IPS-18a (cell line): ENCODE results near the gene TUBGCP6.

Source experiments
- H3K27ac ChIP-seq: one replicate; pipeline ENCODE4 v1.5.1; 2013; ENCODE audit warnings: low read length
- H3K27me3 ChIP-seq: one replicate; pipeline ENCODE4 v1.6.1; 2013; ENCODE audit warnings: mild to moderate bottlenecking, low read length; ENCODE audit not compliant: control insufficient read depth, insufficient read depth
- H3K36me3 ChIP-seq: one replicate; pipeline ENCODE4 v1.6.1; 2013; ENCODE audit warnings: low read depth, low read length; ENCODE audit not compliant: control insufficient read depth
- H3K4me1 ChIP-seq: one replicate; pipeline ENCODE4 v1.6.1; 2013; ENCODE audit warnings: low read depth, low read length; ENCODE audit not compliant: control insufficient read depth
- H3K4me3 ChIP-seq: one replicate; pipeline ENCODE4 v1.5.1; 2013; ENCODE audit warnings: low read length
- H3K9ac ChIP-seq: one replicate; pipeline ENCODE4 v1.6.1; 2013; ENCODE audit warnings: mild to moderate bottlenecking, low read length, moderate library complexity
- H3K9me3 ChIP-seq: one replicate; pipeline ENCODE4 v1.6.1; 2013; ENCODE audit warnings: low read depth, low read length; ENCODE audit not compliant: control insufficient read depth

The TUBGCP6 gene

GRCh38 chr22:50285568-50286229 is 40.9 kb upstream of the TUBGCP6 start:
- Histone ChIP-seq H3K36me3 (peaks cover 18% of the 10 kb centered on the region), H3K9ac (no peak overlapping the region), H3K4me1 (no peaks in the 10 kb centered on the region), H3K27me3 (no peaks in the 10 kb centered on the region), H3K27ac (no peak overlapping the region), H3K4me3 (no peak overlapping the region), H3K9me3 (no peaks in the 10 kb centered on the region)

DNA sequence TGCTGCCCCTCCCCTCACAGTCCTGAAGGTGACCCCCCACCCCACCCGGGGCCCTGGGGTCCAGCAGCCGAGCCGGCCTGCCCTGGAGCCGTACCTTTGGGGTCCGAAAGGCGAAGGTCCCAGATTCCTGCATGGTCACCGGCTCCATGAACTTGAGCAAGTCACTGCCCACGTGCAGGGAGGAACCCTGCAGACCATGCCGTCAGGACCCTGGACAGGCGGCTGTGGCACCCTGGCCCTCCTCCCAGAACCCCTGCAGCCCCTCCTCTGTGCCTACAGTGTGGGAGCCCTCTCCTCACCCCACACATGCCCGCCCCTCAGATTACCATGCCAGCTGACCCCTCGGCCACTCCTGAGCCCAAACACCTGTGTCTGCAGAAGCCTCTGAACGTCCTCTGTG is 39.7 kb upstream of the TUBGCP6 start:
- no peaks in the 10 kb centered on the region for H3K27me3 ChIP-seq
- H3K4me3 ChIP-seq, result no peak overlapping the region
- H3K9me3 ChIP-seq, result no peaks in the 10 kb centered on the region
- H3K27ac ChIP-seq, result no peak overlapping the region
- H3K4me1 ChIP-seq, result no peaks in the 10 kb centered on the region
- peaks cover 21% of the 10 kb centered on the region for H3K36me3 ChIP-seq
- H3K9ac ChIP-seq, result no peak overlapping the region

DNA sequence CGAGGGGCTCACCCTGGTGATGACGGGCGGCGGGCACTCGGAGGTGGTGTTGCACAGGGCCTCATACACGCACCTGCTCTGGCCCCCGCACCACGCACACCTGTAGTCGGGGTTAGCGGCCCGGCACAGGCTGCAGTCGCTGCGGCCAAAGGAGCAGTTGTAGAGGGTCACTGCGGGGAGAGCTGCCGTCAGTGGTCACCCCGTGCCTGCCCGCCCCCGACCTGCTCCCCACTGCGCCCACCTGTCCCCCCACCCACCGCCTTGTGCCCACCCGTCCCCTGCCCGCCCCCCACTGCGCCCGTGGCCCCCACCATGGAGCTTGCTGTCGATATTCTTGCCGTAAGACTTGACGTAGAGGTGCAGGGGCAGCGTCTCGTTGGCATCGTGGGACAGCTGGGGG is 39.0 kb upstream of the TUBGCP6 start:
- Histone ChIP-seq H3K27me3 (no peaks in the 10 kb centered on the region), H3K9ac (no peak overlapping the region), H3K4me3 (no peak overlapping the region), H3K9me3 (no peaks in the 10 kb centered on the region), H3K36me3 (peaks cover 25% of the 10 kb centered on the region), H3K27ac (no peak overlapping the region), H3K4me1 (no peaks in the 10 kb centered on the region)

DNA sequence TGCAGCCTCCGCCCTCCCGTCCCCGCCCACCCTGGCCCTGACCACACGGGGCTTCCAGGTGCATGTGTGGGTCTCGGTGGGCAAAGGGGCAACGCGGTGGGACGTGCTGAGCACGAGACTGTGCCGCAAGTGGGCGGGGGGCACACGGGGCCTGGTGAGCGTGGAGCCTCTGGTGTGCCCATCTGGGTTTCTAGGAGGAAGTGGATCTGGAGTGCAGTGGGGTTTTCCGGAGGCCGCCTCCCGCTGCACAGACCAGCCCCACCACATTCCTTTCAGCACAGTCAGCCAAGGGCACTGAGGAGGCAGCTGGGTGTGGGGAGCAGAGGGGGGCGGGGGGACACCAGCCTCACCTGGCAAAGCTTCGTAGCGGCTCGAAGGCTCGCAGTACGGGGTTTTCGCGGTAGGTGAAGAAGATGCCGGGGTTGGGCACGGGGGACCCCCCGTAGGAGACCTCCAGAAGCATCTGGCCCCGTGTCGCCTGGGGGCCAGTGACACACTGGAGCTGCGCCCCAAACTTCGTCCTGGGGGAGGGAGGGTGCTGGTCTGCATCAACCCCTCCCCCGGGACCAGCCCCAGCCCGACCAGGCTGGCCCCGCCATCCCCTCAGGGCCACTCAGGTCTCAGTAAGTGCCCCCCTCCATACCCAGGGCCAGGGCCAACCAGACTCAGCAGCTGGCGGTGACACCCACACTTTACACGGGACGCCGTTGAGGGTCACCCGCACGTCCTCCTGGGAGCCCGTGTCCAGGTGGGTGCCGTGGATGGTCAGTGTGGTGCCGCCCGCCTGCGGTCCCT is 37.7 kb upstream of the TUBGCP6 start:
- H3K9me3 ChIP-seq, result no peaks in the 10 kb centered on the region
- H3K36me3 ChIP-seq, result peaks cover 31% of the 10 kb centered on the region
- H3K27me3 ChIP-seq, result no peaks in the 10 kb centered on the region
- no peaks in the 10 kb centered on the region for H3K4me1 ChIP-seq
- H3K4me3 ChIP-seq, result no peak overlapping the region
- no peak overlapping the region for H3K9ac ChIP-seq
- H3K27ac ChIP-seq, result no peak overlapping the region

GRCh38 chr22:50281957-50282356 is 37.1 kb upstream of the TUBGCP6 start:
- Histone ChIP-seq H3K27me3 (no peaks in the 10 kb centered on the region), H3K9me3 (no peaks in the 10 kb centered on the region), H3K9ac (no peak overlapping the region), H3K36me3 (peaks cover 35% of the 10 kb centered on the region), H3K4me1 (no peaks in the 10 kb centered on the region), H3K27ac (no peak overlapping the region), H3K4me3 (no peak overlapping the region)

- H3K27me3 ChIP-seq, result no peaks in the 10 kb centered on the region
- H3K36me3 ChIP-seq, result peaks cover 39% of the 10 kb centered on the region
- no peaks in the 10 kb centered on the region for H3K4me1 ChIP-seq
- no peak overlapping the region for H3K9ac ChIP-seq
- H3K27ac ChIP-seq, result no peak overlapping the region
- H3K4me3 ChIP-seq, result no peak overlapping the region
- H3K9me3 ChIP-seq, result no peaks in the 10 kb centered on the region
Observed at GRCh38 chr22:50281384-50281760, 36.5 kb upstream of the TUBGCP6 start.

DNA sequence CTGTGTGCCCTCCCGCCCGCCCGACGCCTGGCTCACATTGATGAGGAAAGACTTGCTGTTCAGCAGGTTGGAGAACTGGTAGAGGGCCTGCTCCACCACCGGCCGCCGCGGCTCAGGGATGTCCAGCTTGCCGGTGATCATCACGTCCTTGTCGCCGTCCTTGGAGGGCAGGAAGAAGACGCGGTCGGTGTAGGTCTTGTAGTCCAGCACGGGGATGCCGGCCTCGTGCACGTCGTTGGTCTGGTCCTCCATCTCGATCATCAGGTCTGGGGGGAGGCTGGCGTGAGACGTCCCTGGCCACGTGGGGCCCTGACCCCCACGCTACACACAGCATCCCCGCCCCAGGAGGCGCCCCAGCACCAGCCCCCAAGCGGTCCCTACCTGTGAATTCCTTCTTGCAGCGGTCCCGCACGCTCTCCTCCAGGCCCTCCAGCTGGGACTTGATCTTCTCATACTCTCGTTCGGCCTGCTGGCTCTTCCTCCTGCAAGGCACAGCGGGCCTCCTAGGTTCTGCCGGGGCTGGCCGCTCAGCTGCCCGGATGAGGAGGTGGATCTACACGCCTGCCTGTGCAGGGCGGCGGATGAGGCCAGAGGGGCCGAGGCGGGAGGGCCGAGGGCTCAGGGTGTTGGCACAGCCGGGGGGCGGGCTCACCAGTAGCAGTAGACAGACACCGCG is 36.0 kb upstream of the TUBGCP6 start:
- Histone ChIP-seq H3K4me1 (no peaks in the 10 kb centered on the region), H3K36me3 (peaks cover 36% of the 10 kb centered on the region), H3K9me3 (no peaks in the 10 kb centered on the region), H3K9ac (no peak overlapping the region), H3K27me3 (no peaks in the 10 kb centered on the region), H3K27ac (no peak overlapping the region), H3K4me3 (no peak overlapping the region)

- Histone ChIP-seq H3K4me1 (no peaks in the 10 kb centered on the region), H3K4me3 (no peak overlapping the region), H3K36me3 (peaks cover 37% of the 10 kb centered on the region), H3K27me3 (no peaks in the 10 kb centered on the region), H3K9me3 (no peaks in the 10 kb centered on the region), H3K27ac (no peak overlapping the region), H3K9ac (no peak overlapping the region)
Observed at GRCh38 chr22:50280022-50280707, 35.3 kb upstream of the TUBGCP6 start.

DNA sequence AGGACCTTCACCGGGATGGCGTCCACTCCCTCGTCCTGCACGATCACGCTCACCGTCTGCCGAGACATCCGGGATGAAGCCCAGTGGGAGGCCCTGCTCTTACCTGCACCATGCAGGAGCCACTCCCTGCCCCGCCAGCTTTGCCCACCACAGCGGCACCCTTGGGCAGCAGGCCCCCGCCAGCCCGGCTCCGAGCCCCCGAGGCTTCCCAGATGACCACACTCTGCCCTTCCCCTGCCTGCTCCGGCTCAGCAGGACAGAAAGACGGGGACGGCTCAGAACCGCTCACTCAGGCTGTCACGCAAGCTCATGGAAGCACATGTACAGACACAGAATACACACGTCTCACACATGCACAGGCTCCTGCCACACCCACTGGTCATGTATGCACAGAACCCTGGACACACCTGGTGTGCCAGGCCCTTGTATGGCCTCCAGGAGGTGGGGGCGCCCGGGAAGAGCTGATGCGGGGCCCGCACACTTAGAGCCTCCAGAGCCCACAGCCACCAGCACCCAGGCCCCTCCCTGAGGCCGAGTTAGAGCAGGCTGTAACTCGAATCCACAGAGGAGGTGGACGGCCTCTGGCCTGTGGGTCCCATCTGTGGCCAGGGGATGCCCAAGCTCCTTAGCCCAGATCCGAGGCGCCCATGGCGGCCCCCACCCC is 34.3 kb upstream of the TUBGCP6 start:
- no peak overlapping the region for H3K9ac ChIP-seq
- no peak overlapping the region for H3K4me3 ChIP-seq
- no peaks in the 10 kb centered on the region for H3K27me3 ChIP-seq
- H3K27ac ChIP-seq, result no peak overlapping the region
- H3K36me3 ChIP-seq, result peaks cover 39% of the 10 kb centered on the region
- no peaks in the 10 kb centered on the region for H3K4me1 ChIP-seq
- no peaks in the 10 kb centered on the region for H3K9me3 ChIP-seq

DNA sequence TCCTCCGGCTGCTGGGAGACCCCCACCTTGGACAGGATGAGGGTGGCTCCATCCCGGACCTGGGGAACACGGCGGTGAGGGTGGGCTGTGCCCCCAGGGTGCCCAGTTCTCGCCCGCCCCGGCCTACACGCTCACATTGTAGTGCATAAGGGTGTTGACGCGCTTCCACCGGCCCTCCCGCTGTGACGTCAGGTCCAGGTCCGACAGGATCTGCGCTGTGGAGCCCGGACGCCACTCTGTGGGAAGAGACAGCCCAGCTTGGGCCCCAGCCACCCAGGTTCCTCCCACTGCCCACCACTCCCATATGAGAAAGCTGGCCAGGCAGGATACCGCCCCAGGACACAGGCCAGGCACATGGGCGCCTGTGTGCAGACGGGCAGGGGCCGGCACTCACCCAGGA is 33.6 kb upstream of the TUBGCP6 start:
- H3K9me3 ChIP-seq, result no peaks in the 10 kb centered on the region
- H3K9ac ChIP-seq, result no peak overlapping the region
- no peak overlapping the region for H3K27ac ChIP-seq
- peaks cover 39% of the 10 kb centered on the region for H3K36me3 ChIP-seq
- no peak overlapping the region for H3K4me3 ChIP-seq
- H3K27me3 ChIP-seq, result no peaks in the 10 kb centered on the region
- H3K4me1 ChIP-seq, result no peaks in the 10 kb centered on the region

DNA sequence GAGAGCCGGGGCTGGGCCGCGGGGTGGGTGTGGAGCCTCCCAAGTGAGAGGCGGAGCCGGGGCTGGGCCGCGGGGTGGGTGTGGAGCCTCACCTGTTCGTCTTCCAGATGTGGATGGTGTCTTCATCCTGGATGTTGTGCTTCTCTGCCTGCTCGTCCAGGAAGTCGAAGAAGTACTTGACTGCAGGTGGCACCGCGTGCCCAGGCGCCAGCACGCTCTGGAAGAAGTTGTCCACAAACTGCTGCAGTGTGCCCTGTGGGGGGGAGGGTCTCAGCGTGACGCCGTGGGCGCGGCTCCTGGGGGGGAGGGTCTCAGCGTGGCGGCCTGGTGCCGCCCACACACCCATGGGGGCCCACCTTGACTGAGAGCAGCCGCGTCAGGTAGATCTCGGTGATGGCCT is 32.9 kb upstream of the TUBGCP6 start:
- Histone ChIP-seq H3K36me3 (peaks cover 39% of the 10 kb centered on the region), H3K27me3 (peaks cover 2% of the 10 kb centered on the region), H3K27ac (no peak overlapping the region), H3K9ac (no peak overlapping the region), H3K4me3 (no peak overlapping the region), H3K4me1 (no peaks in the 10 kb centered on the region), H3K9me3 (no peaks in the 10 kb centered on the region)
